A549 treated with RU486 at 1 μM for 4 hours (cell line): ENCODE measurements around the gene BLOC1S2. TPM values are rescaled to one million over a fixed set of nuclear protein-coding genes. Genes with fewer than 3 reads are reported as not detected.

Experiments
- total RNA-seq: library from RNA; stranded (reverse); fragments of 200-300 nt; extraction: Qiagen RNA extraction; gene quantifications from 5 replicates; pipeline ENCODE4 v1.2.3, GENCODE V29; 2022; ENCODE audit warnings: low read depth

BLOC1S2 gene
- total RNA-seq: 83.3 to 121 TPM (median 103 TPM) in 5 replicates

DNA sequence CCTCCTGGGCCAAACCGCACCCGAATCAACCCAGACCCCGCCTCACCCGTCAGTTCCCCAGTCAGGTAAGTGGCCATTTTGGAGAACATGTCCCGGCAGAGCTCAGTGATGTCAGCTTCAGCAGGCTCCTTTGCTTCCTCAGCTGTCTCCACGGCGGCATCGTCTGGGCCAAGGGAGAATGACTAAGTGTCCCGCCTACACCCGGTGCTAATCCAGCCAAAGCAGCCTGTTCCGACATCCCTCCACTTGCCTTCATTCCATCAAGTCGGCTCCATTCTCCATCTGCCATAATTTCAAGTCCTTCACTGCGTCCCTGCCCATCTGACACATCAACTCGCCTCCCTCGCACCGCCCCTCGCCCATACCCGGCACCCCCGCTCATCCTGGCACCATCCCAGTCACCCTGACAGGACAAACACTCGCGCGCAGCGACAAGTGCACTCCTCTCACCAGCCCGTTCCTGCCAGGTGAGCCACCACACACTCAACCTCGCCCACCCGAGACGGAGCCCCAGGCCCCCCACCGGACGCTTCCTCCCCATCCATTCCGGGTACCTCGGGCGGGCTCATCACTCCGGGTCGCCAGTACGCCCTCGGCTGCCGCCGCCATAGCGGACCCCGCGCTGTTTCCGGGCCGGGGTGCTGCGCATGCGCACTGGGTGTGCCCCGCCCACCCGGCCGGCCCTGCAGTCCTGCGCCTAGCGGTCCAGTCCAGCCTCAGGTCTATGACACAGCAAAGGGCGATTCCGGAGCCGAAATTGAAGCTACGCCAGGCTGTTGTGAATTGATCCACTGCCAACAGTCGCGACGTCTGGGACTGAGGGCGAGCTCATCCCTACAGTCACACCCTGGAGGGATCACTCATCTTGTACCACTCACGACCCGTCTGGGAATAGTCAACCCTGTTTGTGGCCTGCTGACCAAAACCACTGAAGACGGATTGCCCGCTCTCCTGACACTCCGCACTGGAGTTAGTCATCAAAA, at the start of gene BLOC1S2:
Gene BLOC1S2 (minus strand): TSS at position 630 of the 983 bp plus-strand sequence. CDS start 21 bp downstream, at position 609.

DNA sequence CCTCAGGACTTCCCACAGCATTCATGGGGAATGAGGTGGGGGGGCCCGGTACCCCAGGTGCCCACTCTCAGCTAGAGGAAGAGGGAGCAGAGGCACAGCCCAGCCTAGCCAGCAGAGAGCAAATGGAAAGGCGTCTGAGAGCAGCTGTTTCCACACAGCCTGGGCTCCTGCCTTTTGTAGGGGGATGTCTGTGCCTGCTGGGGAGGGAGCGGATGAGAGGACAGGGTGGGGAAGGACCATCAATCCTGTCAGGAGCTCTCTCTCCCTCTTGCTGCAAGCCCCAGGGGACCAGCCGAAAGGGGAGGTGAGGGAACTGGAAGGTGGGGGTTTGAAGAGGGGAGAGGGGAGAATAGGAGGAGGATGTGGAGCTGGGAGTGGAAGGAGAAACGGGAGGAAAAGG, 43.6 kb upstream of the BLOC1S2 start, which contains the start of gene PKD2L1:
Gene PKD2L1 (minus strand): TSS at position 150 of the 400 bp plus-strand sequence. CDS start 125 bp downstream, at position 25.

DNA sequence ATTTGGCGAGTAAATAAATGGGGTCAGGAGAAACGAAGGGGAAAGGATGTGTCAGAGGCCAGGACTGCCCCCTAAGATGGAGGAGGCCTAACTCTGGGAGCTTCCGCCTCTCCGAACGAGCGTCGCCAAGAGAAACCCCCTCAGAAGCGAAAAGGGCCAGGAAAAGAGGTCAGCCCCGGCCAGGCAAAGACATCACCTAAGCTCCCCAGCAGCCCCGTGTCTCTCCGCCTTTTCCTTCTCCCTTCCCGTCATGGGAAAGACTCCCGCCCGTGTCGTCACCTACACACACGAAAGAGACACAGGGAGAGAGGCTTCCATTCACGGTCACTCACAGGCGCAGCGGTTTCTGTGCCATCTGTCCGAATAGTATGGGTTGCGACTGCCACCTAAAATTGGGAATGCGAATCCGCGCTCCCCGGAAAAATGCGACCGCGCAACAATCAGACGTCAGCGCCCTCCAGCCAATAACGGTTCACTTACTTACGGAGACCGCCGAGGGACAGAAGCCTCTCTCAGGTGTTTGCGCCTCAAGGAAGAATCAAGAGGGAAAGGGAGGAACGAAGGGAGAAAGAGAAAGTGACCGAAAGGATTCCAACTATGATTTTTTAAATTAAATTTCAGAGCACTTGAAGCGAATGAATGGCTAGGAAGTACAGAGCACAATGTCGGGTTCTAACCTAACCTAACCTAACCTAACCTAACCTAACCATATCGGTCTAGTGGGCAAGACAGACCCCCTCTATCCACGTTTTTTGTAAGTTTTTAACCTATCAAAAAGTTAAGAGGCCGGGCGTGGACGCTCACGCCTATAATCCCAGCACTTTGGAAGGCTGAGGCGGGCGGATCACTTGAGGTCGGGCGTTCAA, 19.0 kb downstream of the BLOC1S2 start, which contains the start of gene CWF19L1:
Gene CWF19L1 (minus strand): TSS at position 400 of the 866 bp plus-strand sequence. CDS start 45 bp downstream, at position 355.

Other genes with a start within 250 kb of the BLOC1S2 start
- 0.18 to 0.43 TPM (median 0.39 TPM) in 5 replicates for gene CPN1, start 204.8 kb downstream of the BLOC1S2 start, total RNA-seq
- 42.5 to 67.9 TPM (median 54.3 TPM) in 5 replicates for gene ERLIN1, start 100.7 kb downstream of the BLOC1S2 start, total RNA-seq
- 12.2 to 25.4 TPM (median 22.2 TPM) in 5 replicates for gene CHUK, start 57.1 kb downstream of the BLOC1S2 start, total RNA-seq
- 21.6 to 25.1 TPM (median 22.6 TPM) in 5 replicates for gene CWF19L1, start 19.0 kb downstream of the BLOC1S2 start, total RNA-seq
- 0.07 TPM in 1 of 5 replicates, not detected in the others for gene PKD2L1, start 43.5 kb upstream of the BLOC1S2 start, total RNA-seq
- 139 to 206 TPM (median 183 TPM) in 5 replicates for gene SCD, start 60.6 kb upstream of the BLOC1S2 start, total RNA-seq
- 0.08 TPM in 1 of 5 replicates, not detected in the others for gene WNT8B, start 176.3 kb upstream of the BLOC1S2 start, total RNA-seq
- 1.7 to 2.6 TPM (median 2.2 TPM) in 5 replicates for gene SEC31B, start 233.2 kb upstream of the BLOC1S2 start, total RNA-seq
- gene NDUFB8, start 243.2 kb upstream of the BLOC1S2 start, total RNA-seq: 273 to 294 TPM (median 277 TPM) in 5 replicates
- gene HIF1AN, start 249.3 kb upstream of the BLOC1S2 start, total RNA-seq: 13.7 to 19.5 TPM (median 18.2 TPM) in 5 replicates